Vagina (tissue), 2 donors: ENCODE measurements around the gene RGPD8.
"Not testable (repeated sequence)": the region's sequence is repeated elsewhere in the genome, so short reads cannot be mapped to it uniquely, and the experiment has no call there.

Experiments
- CTCF ChIP-seq, 3 experiments: fragments of 450-650 bp in 2 of 3; fragments of 200-600 bp in 1 of 3; sonication (generic) in 1 of 3; IDR thresholded peaks; one replicate each; pipeline ENCODE4 v1.5.1; 2017 to 2019; ENCODE audit warnings: antibody characterized with exemption in 3 of 3, mild to moderate bottlenecking in 2 of 3, moderate library complexity in 2 of 3
- POLR2A ChIP-seq, 2 donors: fragments of 450-650 bp; IDR thresholded peaks; one replicate each; pipeline ENCODE4 v1.6.1; 2017; ENCODE audit warnings: antibody characterized with exemption in 2 of 2, mild to moderate bottlenecking in 2 of 2, moderate library complexity in 2 of 2
- POLR2AphosphoS5 ChIP-seq, 2 donors: sonication (generic); formaldehyde crosslinking; IDR thresholded peaks; one replicate each; pipeline ENCODE4 v1.9.0; 2017; ENCODE audit warnings: antibody characterized with exemption in 2 of 2, mild to moderate bottlenecking in 2 of 2, low read depth in 1 of 2; ENCODE audit not compliant: insufficient read depth in 1 of 2

DNA sequence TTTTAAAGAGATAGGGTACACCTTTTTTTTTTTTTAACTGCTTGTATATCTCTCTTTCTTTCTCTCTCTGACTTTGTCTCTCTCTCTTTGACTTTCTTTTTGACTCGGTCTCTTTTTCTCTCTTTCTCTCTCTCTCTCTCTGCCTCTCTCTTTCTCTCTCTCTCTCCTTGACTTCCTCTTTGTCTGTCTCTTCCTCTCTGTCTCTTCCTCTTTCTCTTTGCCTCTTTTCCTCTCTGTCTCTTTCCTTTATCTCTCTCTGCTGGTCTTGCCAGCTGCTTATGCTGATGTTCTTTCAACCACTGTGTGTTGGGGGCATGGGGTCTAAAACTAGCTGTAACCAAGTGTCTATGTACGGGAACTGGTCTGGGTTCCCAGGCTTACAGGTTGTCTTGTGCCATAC, 81.2 kb downstream of the RGPD8 start:
- TF ChIP-seq POLR2A (IDR thresholded peaks at IDR 0.05); CTCF (IDR thresholded peaks at IDR 0.05); POLR2AphosphoS5 (IDR thresholded peaks at IDR 0.05; ENCODE audit: insufficient read depth in 1 of 2, low read depth in 1 of 2): not testable (repeated sequence)
